Glomerular visceral epithelial cell (primary cell): ENCODE data around the gene CETN2.
"Not testable (repeated sequence)": the region's sequence is repeated elsewhere in the genome, so short reads cannot be mapped to it uniquely, and the experiment has no call there.

Experiments used
- DNase-seq: peaks from one replicate; pipeline ENCODE4 v3.0.0-alpha.2; 2016; ENCODE audit errors: extremely low spot score

CETN2 gene

DNA sequence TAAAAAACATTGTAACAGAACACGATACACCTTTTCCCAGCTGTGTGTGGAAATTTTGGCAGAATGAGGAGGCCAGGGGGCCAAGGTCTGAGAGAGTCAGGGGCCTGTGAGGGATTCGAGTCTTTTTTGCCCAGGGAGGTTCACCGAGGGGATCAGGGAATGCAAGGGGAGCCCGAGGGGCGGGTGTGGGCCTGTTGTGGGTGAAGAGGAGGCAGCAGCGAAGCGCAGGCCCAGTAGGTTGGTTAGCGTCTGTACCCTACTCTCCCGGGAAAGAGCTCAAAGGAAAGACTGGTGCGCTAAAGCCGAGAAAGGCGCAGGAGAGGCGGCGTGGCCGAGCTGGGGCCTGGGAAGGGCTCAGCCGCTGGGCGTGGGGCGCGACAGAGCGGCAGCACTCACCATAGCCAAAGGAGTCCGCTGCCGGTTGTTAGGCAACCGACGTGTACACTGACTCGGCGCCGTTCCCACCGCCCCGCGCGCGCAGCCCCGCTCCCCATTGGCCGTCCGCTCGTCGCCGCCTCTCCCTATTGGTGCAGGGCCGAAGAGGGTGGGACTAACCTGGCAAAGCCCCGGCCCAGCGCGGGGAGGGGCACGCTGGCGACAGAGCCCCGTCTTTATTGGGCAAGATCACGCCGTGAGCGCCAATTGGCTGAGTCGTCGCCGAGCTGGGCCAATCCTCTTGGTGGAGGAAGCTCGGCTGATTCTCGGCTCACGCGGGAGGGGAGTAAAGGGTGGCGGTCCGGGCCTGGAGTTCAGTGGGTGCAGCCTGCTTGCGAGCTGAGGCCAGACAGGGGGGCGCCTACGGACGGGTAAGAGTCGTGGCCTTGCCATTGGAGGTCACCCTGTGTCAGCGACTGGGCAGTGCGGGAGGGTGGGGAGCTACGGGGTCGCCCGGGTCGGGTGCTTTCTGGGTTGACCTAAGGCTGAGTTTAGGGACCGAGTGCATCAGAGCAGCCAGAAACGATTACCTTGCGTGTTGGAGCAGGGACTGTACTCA, at the start of gene CETN2, which contains the start of gene NSDHL:
CETN2 (minus strand) TSS at position 446 of the 994 bp plus-strand sequence; CDS start at position 399, 47 bp downstream.
NSDHL (plus strand) TSS at position 752 of the 994 bp plus-strand sequence. CDS start 15,262 bp downstream, outside the sequence.
- peak; percentile 94 for DNase-seq

DNA sequence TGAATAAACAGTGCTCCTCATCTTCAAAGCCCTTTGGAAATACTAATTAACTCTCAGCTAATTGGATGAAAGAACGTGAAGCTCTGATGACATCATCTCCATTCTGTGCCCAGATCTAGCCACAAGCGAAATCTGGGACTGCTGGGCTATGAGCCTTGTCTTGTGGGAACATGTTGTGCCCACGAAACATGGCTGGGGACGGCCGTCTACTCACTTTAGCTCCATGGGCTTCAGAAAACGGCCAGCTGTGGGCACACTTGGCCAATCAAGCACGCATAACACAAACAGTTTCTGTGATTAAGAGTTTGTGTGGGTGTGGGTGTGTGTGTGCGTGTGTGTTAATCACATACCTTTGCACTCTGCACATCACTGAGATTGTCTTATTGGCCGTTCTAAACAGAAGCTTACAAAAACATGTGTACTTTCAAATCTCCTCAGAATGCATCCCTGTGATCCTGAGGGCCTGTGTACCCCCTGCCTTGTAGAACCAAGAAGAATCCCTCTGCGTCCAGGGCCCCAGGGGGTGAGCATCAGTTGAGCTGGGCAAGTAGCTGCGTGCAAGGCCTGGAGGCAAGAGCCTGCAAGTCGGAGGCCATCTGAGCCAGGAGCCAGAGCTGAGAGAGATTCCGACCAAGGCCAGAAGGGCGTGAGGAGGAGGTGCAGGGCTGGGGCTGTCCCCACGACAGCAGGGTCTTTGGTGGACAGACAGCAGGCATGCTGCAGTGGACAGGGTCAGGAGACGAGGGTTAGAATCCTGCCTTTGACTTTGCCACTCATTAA, 48.6 kb upstream of the CETN2 start:
- DNase-seq: peak; percentile 79

DNA sequence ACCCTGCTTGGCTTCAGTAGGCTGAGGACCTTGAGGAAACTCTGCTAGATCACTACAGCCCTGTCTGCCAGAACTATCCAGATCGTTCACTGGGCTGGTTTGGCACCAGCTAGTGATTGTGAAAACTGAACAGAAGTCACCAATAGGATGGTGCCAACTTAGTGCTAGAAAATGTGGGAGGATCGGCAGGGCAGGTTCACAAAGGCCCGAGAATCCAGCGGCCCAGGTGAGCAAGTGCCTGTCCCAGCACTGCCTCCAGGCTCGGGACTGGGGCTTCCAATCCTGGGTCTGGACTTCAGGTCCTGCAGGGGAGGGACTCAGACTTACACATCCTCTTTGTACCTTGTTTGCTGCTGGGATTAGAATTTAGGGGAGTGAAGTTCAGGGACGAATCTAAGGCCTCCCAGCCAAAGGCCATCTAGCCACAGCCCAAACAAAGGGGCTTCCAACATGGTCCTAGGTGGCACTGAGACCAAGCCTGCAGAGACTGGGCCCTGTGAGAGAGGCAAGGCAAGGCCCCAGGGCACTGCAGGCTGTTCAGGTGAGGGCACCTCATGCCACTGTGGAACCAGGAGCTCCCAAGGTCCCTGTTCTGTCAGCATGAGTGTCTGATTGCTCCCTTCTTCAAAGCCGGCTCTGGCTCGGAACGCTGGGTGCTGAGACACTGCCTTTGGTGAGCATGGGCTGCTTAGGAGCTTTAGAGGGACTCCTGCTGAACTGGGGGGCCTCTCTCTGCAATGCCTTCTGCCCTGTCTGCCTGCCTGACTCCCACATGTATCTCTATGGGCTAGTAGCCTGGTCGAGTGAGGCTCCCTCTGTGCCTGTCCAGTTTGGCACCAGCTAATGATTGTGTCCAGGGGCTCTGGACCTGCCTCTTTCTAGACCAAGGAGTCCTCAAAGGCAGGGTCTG, 46.6 kb upstream of the CETN2 start:
- no peak for DNase-seq

GRCh38 chrX:152873361-152873760, 42.8 kb upstream of the CETN2 start:
- DNase-seq: no peak

DNA sequence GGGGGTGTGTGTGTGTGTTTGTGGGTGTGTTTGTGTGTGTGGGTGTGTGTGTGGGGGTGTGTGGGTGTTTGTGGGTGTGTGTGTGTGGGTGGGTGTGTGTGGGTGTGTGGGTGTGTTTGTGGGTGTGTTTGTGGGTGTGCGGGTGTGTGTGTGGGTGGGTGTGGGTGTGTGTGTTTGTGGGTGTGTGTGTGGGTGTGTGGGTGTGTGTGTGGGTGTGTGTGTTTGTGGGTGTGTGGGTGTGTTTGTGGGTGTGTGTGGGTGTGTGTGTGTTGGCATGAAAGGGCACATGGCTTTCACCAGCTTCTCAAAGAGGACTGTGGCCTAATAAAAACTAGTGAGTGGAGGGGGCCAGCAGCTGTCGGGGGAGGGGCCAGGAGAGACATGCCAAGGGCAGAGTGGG, 42.0 kb upstream of the CETN2 start:
- no peak for DNase-seq

DNA sequence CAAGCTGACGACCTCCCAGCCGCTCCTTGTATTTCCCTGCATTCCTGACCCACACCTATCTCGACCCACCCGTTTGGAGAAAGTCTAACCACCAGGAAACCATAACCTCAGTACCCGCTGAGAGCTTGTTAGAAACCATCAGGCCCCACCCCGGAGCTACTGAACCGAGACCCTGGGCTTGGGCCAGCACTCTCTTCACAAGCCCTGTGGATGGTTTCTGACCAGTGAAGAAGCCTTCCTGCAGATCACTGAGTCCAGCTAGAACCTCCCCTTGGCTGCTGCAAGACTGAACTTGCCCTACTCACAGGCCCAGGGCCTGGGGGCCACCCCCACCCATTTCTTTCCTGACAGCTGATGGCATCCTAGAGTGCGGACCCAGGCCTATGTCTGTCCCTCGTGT, 40.7 kb upstream of the CETN2 start:
- peak; percentile 21 for DNase-seq

DNA sequence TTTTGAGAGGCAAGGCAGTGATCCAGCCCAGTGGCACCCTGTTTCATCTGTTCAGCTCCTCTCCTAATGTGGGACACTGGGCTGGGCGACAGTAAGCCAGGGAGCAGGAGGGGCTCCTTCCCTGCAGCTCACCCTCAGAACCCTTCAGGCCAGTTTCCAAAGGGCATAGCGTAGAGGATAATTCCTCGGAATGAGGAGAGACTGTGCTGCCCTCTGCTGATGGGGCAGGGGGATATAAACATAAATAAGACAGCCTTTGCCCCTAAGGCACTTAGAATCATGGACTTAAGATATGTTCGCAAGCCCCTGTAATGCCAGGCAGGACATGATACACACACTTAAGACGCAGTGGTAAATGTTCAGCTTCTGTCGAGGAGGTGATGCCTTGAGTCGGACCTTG, 39.4 kb upstream of the CETN2 start:
- DNase-seq: no peak

- no peak for DNase-seq
Observed at GRCh38 chrX:152866386-152866785, 35.8 kb upstream of the CETN2 start.

- DNase-seq: no peak
Observed at GRCh38 chrX:152865232-152865920, 34.8 kb upstream of the CETN2 start.

GRCh38 chrX:152861826-152862225, 31.3 kb upstream of the CETN2 start:
- DNase-seq: no peak

DNA sequence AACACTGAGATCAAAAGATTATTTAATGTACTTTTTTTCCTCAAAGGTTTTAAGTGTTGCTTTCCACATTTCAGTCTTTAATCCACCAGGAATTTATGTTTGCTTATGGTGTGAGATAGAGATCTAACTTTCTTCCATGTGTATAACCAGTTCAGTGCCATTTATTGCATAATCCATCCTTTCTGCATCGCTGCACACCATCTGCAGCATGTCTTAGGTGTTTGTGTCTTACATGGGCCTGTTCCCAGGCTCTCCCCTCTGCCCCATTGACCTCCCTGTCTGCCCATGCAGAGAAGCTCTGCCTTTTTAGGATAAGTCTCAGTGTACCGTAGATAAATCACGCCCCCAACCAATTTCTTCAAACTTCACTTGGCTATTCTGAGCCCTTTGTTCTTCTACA, 30.6 kb upstream of the CETN2 start:
- DNase-seq: peak; percentile 7

GRCh38 chrX:152853986-152854385, 23.4 kb upstream of the CETN2 start:
- no peak for DNase-seq

DNA sequence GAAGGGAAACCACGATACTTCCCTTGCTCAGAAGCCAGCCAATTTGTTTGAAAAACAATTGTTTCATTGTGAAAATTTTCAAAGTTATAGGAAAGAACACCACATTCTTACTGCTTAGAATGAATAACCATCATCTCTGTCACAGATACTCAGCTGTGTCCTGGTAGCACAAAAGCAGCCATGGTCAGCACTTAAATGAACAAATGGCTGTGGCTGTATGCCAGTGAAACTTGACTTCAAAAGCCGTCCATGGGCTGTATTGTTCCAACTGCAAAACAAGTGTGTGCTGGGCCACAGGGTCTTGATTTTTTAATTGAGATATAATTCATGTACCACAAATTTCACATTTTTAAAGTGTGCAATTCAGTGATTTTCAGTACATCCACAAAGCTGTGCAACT, 19.9 kb upstream of the CETN2 start:
- DNase-seq: no peak

GRCh38 chrX:152847281-152847680, 16.7 kb upstream of the CETN2 start:
- no peak for DNase-seq

GRCh38 chrX:152845618-152846240, 15.2 kb upstream of the CETN2 start:
- no peak for DNase-seq

GRCh38 chrX:152844256-152844655, 13.7 kb upstream of the CETN2 start:
- no peak for DNase-seq

DNA sequence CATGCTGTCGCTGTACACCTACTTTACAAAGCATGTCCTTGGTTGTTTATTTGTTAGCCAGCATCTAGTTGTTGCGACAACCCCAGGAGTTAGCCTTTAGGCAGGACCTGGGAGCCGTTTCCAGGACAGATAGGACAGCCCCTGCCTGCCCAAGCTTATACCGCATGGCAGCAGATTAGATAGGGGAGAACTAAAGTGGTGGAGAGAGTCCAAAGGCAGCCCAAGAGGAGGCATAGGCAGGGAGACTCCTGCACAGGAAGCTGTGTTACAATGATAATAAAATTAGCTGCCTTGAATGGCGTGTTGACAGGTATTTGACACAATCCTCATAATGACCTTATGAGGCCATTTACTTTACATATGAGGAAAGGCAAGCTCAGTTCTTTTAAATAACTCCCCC, 13.3 kb upstream of the CETN2 start:
- DNase-seq: no peak

DNA sequence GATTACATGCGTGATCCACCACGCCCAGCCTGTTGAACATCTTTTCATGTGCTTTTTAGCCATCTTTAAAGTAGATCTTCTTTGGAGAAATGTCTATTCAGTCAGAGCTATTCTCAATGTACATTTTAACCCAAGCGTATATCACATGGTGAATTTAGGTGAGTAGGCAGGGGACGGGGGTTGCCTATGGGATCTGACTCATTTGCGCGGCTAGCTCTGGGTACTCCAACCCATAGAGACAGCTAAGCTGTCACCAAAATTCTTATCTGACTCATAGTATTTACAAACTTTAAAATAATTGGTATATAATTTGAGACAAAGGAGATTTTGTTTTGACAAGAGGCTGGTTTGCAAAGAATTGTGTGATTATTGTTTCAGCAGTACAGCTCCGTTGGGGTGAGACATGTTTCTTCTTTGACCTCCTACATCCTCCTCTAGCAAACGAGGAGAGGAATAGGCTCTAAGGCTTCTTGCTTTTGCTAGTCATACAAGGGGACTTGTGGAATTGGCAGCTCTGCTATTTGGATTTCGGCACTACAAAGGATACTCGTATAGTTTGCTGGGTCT, 12.3 kb upstream of the CETN2 start:
- no peak for DNase-seq

DNA sequence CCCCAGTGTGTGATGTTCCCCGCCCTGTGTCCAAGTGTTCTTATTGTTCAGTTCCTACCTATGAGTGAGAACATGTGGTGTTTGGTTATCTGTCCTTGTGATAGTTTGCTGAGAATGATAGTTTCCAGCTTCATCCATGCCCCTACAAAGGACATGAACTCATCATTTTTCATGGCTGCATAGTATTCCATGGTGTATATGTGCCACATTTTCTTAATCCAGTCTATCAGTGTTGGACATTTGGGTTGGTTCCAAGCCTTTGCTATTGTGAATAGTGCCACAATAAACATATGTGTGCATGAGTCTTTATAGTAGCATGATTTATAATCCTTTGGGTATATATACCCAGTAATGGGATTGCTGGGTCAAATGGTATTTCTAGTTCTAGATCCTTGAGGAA, 4.9 kb upstream of the CETN2 start:
- DNase-seq: not testable (repeated sequence)

DNA sequence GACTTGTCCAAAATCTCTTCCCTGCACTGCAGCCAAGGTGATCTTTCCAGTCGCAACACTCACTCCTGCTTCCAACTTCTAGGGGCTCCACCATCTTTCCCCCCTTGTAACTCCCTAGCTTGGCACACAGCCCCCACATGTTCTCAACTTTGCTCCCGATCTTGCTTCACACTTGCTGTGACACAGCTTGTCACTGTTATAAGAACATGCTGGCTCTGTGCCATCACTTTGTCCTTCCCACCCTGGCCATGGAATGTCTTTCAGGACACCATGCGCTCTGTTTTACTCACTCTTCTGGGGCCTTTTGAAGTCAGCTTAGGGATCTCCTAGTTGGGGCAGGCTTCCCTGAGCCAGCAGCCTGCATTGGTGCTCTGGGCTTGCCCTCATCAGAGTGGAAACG, 2.8 kb upstream of the CETN2 start:
- DNase-seq: no peak
